WERI-Rb-1 (cell line): ENCODE data around the gene MDM4.

Experiments
- DNase-seq: peaks from one replicate; pipeline ENCODE4 v3.0.0-alpha.2; 2020
- H3K27ac ChIP-seq: fragments of 250-450 bp; sonication (Bioruptor Pico); 2 replicates; pipeline ENCODE4 v1.5.1; 2020; ENCODE audit warnings: mild to moderate bottlenecking, moderate library complexity
- H3K27me3 ChIP-seq: fragments of 250-450 bp; sonication (Bioruptor Pico); 2 replicates; pipeline ENCODE4 v1.5.1; 2021; ENCODE audit warnings: mild to moderate bottlenecking, low read depth, moderate library complexity; ENCODE audit not compliant: insufficient read depth, severe bottlenecking
- H3K36me3 ChIP-seq: fragments of 250-450 bp; sonication (Bioruptor Pico); 2 replicates; pipeline ENCODE4 v1.5.1; 2020; ENCODE audit warnings: mild to moderate bottlenecking, moderate library complexity
- H3K4me3 ChIP-seq: 2 replicates; pipeline ENCODE4 v1.5.1; 2011; ENCODE audit warnings: low read depth, mild to moderate bottlenecking, control low read depth, low read length
- H3K9me3 ChIP-seq: fragments of 250-450 bp; sonication (Bioruptor Pico); 2 replicates; pipeline ENCODE4 v1.5.1; 2021; ENCODE audit warnings: mild to moderate bottlenecking, moderate library complexity; ENCODE audit not compliant: severe bottlenecking
- CTCF ChIP-seq: IDR thresholded peaks from 2 replicates; pipeline ENCODE4 v1.5.1; 2011; ENCODE audit warnings: low read depth, mild to moderate bottlenecking, control low read depth, inconsistent platforms, low read length

The MDM4 gene

GRCh38 chr1:204502241-204502640 lies 14.0 kb upstream of the MDM4 start:
- Histone ChIP-seq H3K27ac (no peak overlapping the region), H3K27me3 (peaks cover 19% of the 10 kb centered on the region), H3K9me3 (peaks cover 7% of the 10 kb centered on the region), H3K36me3 (no peaks in the 10 kb centered on the region), H3K4me3 (no peak overlapping the region)
- no peak for TF ChIP-seq CTCF
- no peak for DNase-seq

GRCh38 chr1:204503122-204503912 lies 12.9 kb upstream of the MDM4 start:
- DNase-seq: no peak
- no peak overlapping the region for H3K27ac ChIP-seq
- H3K27me3 ChIP-seq: peaks cover 8% of the 10 kb centered on the region

GRCh38 chr1:204503913-204504519 lies 12.2 kb upstream of the MDM4 start:
- peaks cover 1% of the 10 kb centered on the region for H3K27me3 ChIP-seq
- H3K9me3 ChIP-seq: peaks cover 7% of the 10 kb centered on the region
- no peak for DNase-seq
- H3K27ac ChIP-seq: no peak overlapping the region
- no peaks in the 10 kb centered on the region for H3K36me3 ChIP-seq
- no peak overlapping the region for H3K4me3 ChIP-seq
- TF ChIP-seq CTCF: no peak

More at GRCh38 chr1:204503122-204503912, 12.9 kb upstream of the MDM4 start:
- H3K9me3 ChIP-seq: peaks cover 7% of the 10 kb centered on the region
- no peak overlapping the region for H3K4me3 ChIP-seq
- peak; percentile 64 for TF ChIP-seq CTCF
- H3K36me3 ChIP-seq: no peaks in the 10 kb centered on the region

GRCh38 chr1:204505674-204506200 lies 10.5 kb upstream of the MDM4 start:
- no peak for DNase-seq
- Histone ChIP-seq H3K27ac (peak overlapping the region; percentile 87), H3K9me3 (peaks cover 2% of the 10 kb centered on the region), H3K36me3 (no peaks in the 10 kb centered on the region), H3K27me3 (no peaks in the 10 kb centered on the region), H3K4me3 (peak overlapping the region; percentile 96)
- no peak for TF ChIP-seq CTCF

GRCh38 chr1:204506201-204506968 lies 9.8 kb upstream of the MDM4 start:
- H3K27ac ChIP-seq: peak overlapping the region; percentile 87
- peak; percentile 93 for DNase-seq
- H3K27me3 ChIP-seq: no peaks in the 10 kb centered on the region
- H3K4me3 ChIP-seq: peak overlapping the region; percentile 96
- H3K9me3 ChIP-seq: peaks cover 5% of the 10 kb centered on the region
- no peak for TF ChIP-seq CTCF
- no peaks in the 10 kb centered on the region for H3K36me3 ChIP-seq
